GM12891 (cell line): ENCODE results near the gene SEC62.

ENCODE experiments used
- POLR2A ChIP-seq: IDR thresholded peaks from 2 replicates; pipeline ENCODE4 v1.6.1; 2011; ENCODE audit warnings: low read depth, low read length, control low read depth
- POLR2AphosphoS5 ChIP-seq: IDR thresholded peaks from 2 replicates; pipeline ENCODE4 v1.6.1; 2011; ENCODE audit warnings: low read depth, low read length, control low read depth
- SPI1 ChIP-seq: IDR thresholded peaks from 2 replicates; pipeline ENCODE4 v1.6.1; 2011; ENCODE audit warnings: low read depth, low read length, control low read depth

GRCh38 chr3:169955406-169955805, 11.2 kb upstream of the SEC62 start:
- TF ChIP-seq POLR2A (no peak), POLR2AphosphoS5 (no peak), SPI1 (no peak)
